Cardiac muscle cell (in vitro differentiated cells and primary cell): ENCODE measurements around the gene BCKDHB. TPM values are rescaled to one million over a fixed set of nuclear protein-coding genes. Genes with fewer than 3 reads are reported as not detected.
A peak's percentile ranks its signal among the peaks of the same experiment; 100 is the strongest.

Experiments used
- DNase-seq, 2 donors: peaks; one replicate each; pipeline versions ENCODE4 v3.0.0 to v3.0.0-alpha.2; 2010 to 2017; ENCODE audit warnings: low read depth in 1 of 2, low spot score in 1 of 2
- H3K27ac ChIP-seq: fragments of 200-600 bp; sonication (generic); 2 replicates; pipeline ENCODE4 v1.5.1; 2016
- H3K27me3 ChIP-seq: fragments of 200-600 bp; sonication (generic); 2 replicates; pipeline ENCODE4 v1.6.0; 2016; ENCODE audit warnings: control low read depth
- H3K36me3 ChIP-seq: fragments of 200-600 bp; sonication (generic); 2 replicates; pipeline ENCODE4 v1.5.1; 2016; ENCODE audit warnings: control low read depth
- H3K4me1 ChIP-seq: fragments of 200-600 bp; sonication (generic); 2 replicates; pipeline ENCODE4 v1.8.1; 2017; ENCODE audit warnings: low read depth, mild to moderate bottlenecking, mixed run types
- H3K4me3 ChIP-seq: fragments of 200-600 bp; sonication (generic); 2 replicates; pipeline ENCODE4 v1.5.1; 2016; ENCODE audit warnings: mild to moderate bottlenecking
- H3K9me3 ChIP-seq: fragments of 200-600 bp; sonication (generic); 2 replicates; pipeline ENCODE4 v1.5.1; 2017; ENCODE audit warnings: low read depth, mild to moderate bottlenecking, control low read depth
- polyA plus RNA-seq: library from polyadenylated mRNA; unstranded; fragments of >200 nt; fragmentation: Nextera tagmentation; extraction: Ambion mirVana; gene quantifications from 2 replicates; pipeline ENCODE4 v1.2.1, GENCODE V29; 2016
- total RNA-seq: library from RNA; depleted of rRNA; stranded (reverse); fragments of >200 nt; gene quantifications from 2 replicates; pipeline ENCODE4 v1.2.3, GENCODE V29; 2016
- TF ChIP-seq, protein P1 (sequence below): IDR thresholded peaks from 2 replicates; pipeline ENCODE4 v1.5.1; 2012; ENCODE audit warnings: low read depth, mild to moderate bottlenecking, low read length

BCKDHB gene
- total and polyA plus RNA-seq, 2 experiments from 2014 or later = 27.8 to 37.4 TPM

DNA sequence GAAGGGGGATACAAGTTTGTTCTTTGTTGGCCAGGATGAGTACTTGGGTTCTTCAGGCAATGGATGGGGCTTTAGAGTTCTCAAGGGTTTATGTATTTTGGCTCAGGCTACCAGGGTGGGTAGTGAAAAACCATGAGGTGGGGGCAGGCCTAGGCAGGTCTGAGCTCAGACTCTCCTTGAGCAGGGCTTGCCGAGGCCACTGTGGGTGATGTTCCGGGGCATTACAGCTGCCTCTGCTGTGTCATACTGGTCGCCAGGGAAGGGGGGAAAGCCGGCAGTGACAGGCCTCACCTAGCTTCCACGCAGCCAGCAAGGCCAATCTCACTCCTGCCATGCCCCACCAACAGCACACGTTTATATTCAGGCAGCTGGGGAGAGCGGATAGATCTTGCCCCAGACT is 79.6 kb downstream of the BCKDHB start:
- H3K4me1 ChIP-seq = peaks cover 9% of the 10 kb centered on the region
- H3K4me3 ChIP-seq = no peak overlapping the region
- no peaks in the 10 kb centered on the region for H3K27me3 ChIP-seq
- no peak for DNase-seq
- TF ChIP-seq, protein P1, sequence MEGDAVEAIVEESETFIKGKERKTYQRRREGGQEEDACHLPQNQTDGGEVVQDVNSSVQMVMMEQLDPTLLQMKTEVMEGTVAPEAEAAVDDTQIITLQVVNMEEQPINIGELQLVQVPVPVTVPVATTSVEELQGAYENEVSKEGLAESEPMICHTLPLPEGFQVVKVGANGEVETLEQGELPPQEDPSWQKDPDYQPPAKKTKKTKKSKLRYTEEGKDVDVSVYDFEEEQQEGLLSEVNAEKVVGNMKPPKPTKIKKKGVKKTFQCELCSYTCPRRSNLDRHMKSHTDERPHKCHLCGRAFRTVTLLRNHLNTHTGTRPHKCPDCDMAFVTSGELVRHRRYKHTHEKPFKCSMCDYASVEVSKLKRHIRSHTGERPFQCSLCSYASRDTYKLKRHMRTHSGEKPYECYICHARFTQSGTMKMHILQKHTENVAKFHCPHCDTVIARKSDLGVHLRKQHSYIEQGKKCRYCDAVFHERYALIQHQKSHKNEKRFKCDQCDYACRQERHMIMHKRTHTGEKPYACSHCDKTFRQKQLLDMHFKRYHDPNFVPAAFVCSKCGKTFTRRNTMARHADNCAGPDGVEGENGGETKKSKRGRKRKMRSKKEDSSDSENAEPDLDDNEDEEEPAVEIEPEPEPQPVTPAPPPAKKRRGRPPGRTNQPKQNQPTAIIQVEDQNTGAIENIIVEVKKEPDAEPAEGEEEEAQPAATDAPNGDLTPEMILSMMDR = no peak
- no peaks in the 10 kb centered on the region for H3K9me3 ChIP-seq
- no peak overlapping the region for H3K27ac ChIP-seq
- no peaks in the 10 kb centered on the region for H3K36me3 ChIP-seq

DNA sequence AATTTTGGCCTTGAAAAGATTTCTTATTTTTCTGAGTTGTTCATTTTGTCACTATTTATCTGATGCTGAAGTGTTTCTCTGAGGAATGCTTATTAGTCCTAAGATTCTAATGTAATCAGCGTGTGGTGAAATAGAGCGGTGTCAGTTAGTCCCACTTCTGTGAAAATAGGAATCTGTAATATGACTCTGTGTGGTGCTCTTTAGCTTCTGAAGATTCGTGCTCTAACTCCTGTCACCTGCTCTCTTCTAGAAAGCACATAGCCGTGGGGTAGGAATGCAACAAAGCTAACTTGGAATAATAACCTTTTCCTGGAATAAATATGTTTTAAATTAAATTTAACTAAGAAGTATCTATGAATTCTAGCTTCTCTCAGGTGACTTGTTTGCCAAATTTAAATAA is 90.4 kb downstream of the BCKDHB start:
- no peaks in the 10 kb centered on the region for H3K27me3 ChIP-seq
- peak in 1 of 2 donors; percentile 12 for DNase-seq
- no peaks in the 10 kb centered on the region for H3K36me3 ChIP-seq
- TF ChIP-seq, protein P1 = no peak
- H3K4me3 ChIP-seq = no peak overlapping the region
- peaks cover 5% of the 10 kb centered on the region for H3K4me1 ChIP-seq
- H3K9me3 ChIP-seq = no peaks in the 10 kb centered on the region
- H3K27ac ChIP-seq = no peak overlapping the region

DNA sequence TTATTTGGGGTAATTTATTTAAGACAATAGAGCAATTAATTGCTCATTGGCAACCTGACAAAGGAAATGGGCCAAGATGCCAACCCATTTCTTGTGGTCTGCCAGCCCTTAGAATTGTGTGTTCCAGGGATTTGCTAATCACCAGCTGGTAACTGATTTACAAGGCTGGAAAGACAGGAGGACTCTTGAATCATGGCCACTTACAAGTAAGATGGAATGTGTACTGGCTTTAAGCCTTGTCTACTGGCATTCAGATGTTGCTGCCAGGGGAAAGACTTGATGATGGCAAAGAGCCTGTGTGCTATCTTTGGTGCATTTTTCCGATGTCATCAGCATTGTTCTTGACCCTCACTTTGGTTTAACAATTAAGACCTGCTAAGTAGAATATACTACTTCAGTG is 91.0 kb downstream of the BCKDHB start:
- Histone ChIP-seq H3K9me3 (no peaks in the 10 kb centered on the region), H3K4me1 (peaks cover 5% of the 10 kb centered on the region), H3K36me3 (no peaks in the 10 kb centered on the region), H3K27ac (no peak overlapping the region), H3K27me3 (no peaks in the 10 kb centered on the region), H3K4me3 (no peak overlapping the region)
- DNase-seq = peak in 1 of 2 donors; percentile 53
- TF ChIP-seq, protein P1 = no peak

DNA sequence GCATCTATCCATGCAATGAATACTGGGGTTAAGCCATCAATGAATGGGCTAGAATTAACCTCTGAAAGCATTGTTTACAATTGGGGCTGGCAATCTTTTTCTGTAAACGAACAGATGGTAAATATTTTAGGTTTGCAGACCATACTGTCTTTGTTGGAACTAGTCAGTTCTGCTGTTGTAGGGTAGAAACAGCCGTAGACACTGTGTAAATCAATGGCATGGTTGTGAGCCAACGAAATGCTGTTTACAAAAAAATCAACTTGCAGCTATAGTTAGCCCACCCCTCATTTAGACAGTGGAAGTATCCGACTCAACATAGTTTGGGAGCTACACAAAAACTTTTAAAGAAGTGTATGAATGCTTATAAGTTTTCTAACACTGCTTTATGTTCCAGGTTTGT is 91.5 kb downstream of the BCKDHB start:
- Histone ChIP-seq H3K36me3 (no peaks in the 10 kb centered on the region), H3K4me1 (peaks cover 5% of the 10 kb centered on the region), H3K27ac (no peak overlapping the region)

DNA sequence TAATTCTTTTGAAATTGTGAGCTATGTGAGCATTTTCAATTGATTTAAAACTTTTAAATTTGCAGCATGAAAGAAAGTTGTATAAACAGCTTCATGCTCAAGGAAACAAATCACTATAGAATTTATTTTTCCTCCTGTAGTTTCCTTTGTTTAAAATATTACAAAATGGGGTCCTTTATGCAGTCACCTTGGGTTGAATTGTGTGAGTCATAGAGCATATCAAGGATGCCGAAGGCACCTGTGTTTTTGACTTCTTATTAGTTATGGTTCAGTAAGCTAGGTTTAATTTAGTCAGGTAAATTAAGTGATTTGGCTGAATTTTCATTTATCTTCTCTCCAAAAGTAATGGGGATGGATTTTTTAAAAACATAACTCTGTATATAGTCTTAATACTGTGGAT is 96.8 kb downstream of the BCKDHB start:
- TF ChIP-seq, protein P1 = no peak
- Histone ChIP-seq H3K4me1 (no peaks in the 10 kb centered on the region), H3K27me3 (no peaks in the 10 kb centered on the region), H3K9me3 (no peaks in the 10 kb centered on the region), H3K36me3 (no peaks in the 10 kb centered on the region), H3K27ac (no peak overlapping the region), H3K4me3 (no peak overlapping the region)
- no peak for DNase-seq

More for the DNA sequence above, 91.5 kb downstream of the BCKDHB start:
- no peaks in the 10 kb centered on the region for H3K9me3 ChIP-seq
- no peaks in the 10 kb centered on the region for H3K27me3 ChIP-seq
- no peak overlapping the region for H3K4me3 ChIP-seq
- DNase-seq = no peak
- TF ChIP-seq, protein P1 = no peak

DNA sequence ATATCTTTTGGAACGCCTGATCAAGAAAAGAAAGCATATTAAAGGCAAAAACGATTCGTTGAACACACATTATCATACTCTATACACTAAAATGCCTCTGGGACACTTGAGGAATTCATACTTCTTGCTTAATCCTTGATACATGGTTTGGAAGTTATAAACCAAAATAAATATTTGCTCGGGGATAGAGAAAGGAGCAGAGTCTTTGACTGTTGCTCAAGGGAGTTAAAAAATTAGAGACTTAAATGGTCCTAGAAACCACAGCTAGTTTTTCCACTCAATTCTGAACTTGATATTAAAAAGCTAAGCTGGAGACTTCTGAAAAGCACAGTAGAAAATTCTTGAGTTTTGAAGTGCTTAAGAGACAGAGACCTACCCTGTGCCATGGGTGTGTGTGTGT is 98.9 kb downstream of the BCKDHB start:
- Histone ChIP-seq H3K27ac (no peak overlapping the region), H3K4me3 (no peak overlapping the region), H3K9me3 (no peaks in the 10 kb centered on the region), H3K27me3 (no peaks in the 10 kb centered on the region), H3K4me1 (peaks cover 13% of the 10 kb centered on the region), H3K36me3 (no peaks in the 10 kb centered on the region)
- DNase-seq = no peak
- TF ChIP-seq, protein P1 = no peak
